DOHH2 (cell line): ENCODE data around the gene RBM20.

ENCODE experiments used
- H3F3A ChIP-seq: fragments of 200-600 bp; sonication (generic), shearing (Covaris generic); 2 replicates; pipeline ENCODE4 v1.6.0; 2016; ENCODE audit warnings: antibody characterized with exemption, mild to moderate bottlenecking; ENCODE audit not compliant: control insufficient read depth, insufficient read depth
- H3K27ac ChIP-seq: fragments of 200-600 bp; sonication (generic); 2 replicates; pipeline ENCODE4 v1.5.1; 2014; ENCODE audit warnings: low read depth, mild to moderate bottlenecking, low read length, moderate library complexity
- H3K27me3 ChIP-seq: fragments of 200-600 bp; sonication (generic); 2 replicates; pipeline ENCODE4 v1.6.1; 2014; ENCODE audit warnings: mild to moderate bottlenecking, low read length, mixed read lengths; ENCODE audit not compliant: control insufficient read depth
- H3K36me3 ChIP-seq: fragments of 200-600 bp; sonication (generic); 2 replicates; pipeline ENCODE4 v1.6.1; 2014; ENCODE audit warnings: mild to moderate bottlenecking, low read length, moderate library complexity, mixed read lengths; ENCODE audit not compliant: control insufficient read depth
- H3K4me1 ChIP-seq: fragments of 200-600 bp; sonication (generic); 2 replicates; pipeline ENCODE4 v1.6.1; 2014; ENCODE audit warnings: mild to moderate bottlenecking, low read length, mixed read lengths; ENCODE audit not compliant: control insufficient read depth
- H3K4me2 ChIP-seq: fragments of 200-600 bp; sonication (generic); 2 replicates; pipeline ENCODE4 v1.6.0; 2014; ENCODE audit warnings: mild to moderate bottlenecking, low read length, moderate library complexity
- H3K4me3 ChIP-seq: fragments of 200-600 bp; sonication (generic); 2 replicates; pipeline ENCODE4 v1.5.1; 2014; ENCODE audit warnings: mild to moderate bottlenecking, low read length, mixed read lengths
- H3K79me2 ChIP-seq: fragments of 200-600 bp; sonication (generic); 2 replicates; pipeline ENCODE4 v1.6.1; 2014; ENCODE audit warnings: mild to moderate bottlenecking, low read length, mixed read lengths; ENCODE audit not compliant: control insufficient read depth
- H3K9me2 ChIP-seq: fragments of 200-600 bp; sonication (generic); replicated peaks from 2 replicates; pipeline ENCODE4 v1.6.1; 2014; ENCODE audit warnings: mild to moderate bottlenecking, low read length, mixed read lengths; ENCODE audit not compliant: control insufficient read depth
- H3K9me3 ChIP-seq: fragments of 200-600 bp; sonication (generic); 2 replicates; pipeline ENCODE4 v1.6.1; 2014; ENCODE audit warnings: antibody characterized with exemption, low read length, mixed read lengths; ENCODE audit not compliant: control insufficient read depth, insufficient read depth
- H4K20me1 ChIP-seq: fragments of 200-600 bp; sonication (generic); 2 replicates; pipeline ENCODE4 v1.6.0; 2014; ENCODE audit warnings: low read depth, mild to moderate bottlenecking, antibody characterized with exemption, low read length, moderate library complexity; ENCODE audit not compliant: control insufficient read depth, insufficient read depth
- EZH2phosphoT487 ChIP-seq: fragments of 200-600 bp; sonication (generic); IDR thresholded peaks from 2 replicates; pipeline ENCODE4 v1.6.1; 2017; ENCODE audit warnings: borderline replicate concordance, mild to moderate bottlenecking, antibody characterized with exemption, low read length, moderate library complexity, mixed read lengths
- TF ChIP-seq, protein P1 (sequence below): fragments of 200-600 bp; sonication (generic); IDR thresholded peaks from one replicate; pipeline ENCODE4 v1.5.1; 2014; ENCODE audit warnings: antibody characterized with exemption, mild to moderate bottlenecking, low read depth, low read length; ENCODE audit not compliant: poor library complexity, severe bottlenecking

RBM20 gene

DNA sequence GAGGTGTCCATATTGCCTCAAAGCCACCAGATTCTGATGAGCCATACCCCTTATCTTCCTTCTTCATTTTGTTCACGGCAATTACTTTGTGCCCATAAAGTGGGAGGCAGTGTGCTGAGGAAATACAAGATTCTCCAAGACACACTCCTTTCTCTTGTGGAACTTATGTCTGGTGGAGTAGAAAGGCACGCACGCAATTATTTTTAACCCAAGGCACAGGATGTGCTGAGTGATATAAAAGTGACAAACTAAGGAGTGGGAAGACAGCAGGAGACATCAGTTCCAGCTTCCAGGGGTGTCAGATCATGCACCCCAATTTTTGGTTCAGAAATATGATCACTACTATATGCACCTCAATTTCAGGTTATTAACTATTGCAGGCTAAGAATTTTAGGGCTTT lies 132.9 kb downstream of the RBM20 start:
- Histone ChIP-seq H3K9me2 (no peaks in the 10 kb centered on the region), H3K27ac (no peak overlapping the region), H3K27me3 (peaks cover 11% of the 10 kb centered on the region), H3K4me3 (no peak overlapping the region), H3K9me3 (no peaks in the 10 kb centered on the region), H3F3A (no peaks in the 10 kb centered on the region), H3K36me3 (no peaks in the 10 kb centered on the region), H4K20me1 (no peaks in the 10 kb centered on the region), H3K79me2 (no peaks in the 10 kb centered on the region), H3K4me2 (no peak overlapping the region), H3K4me1 (no peaks in the 10 kb centered on the region)
- TF ChIP-seq, protein P1, sequence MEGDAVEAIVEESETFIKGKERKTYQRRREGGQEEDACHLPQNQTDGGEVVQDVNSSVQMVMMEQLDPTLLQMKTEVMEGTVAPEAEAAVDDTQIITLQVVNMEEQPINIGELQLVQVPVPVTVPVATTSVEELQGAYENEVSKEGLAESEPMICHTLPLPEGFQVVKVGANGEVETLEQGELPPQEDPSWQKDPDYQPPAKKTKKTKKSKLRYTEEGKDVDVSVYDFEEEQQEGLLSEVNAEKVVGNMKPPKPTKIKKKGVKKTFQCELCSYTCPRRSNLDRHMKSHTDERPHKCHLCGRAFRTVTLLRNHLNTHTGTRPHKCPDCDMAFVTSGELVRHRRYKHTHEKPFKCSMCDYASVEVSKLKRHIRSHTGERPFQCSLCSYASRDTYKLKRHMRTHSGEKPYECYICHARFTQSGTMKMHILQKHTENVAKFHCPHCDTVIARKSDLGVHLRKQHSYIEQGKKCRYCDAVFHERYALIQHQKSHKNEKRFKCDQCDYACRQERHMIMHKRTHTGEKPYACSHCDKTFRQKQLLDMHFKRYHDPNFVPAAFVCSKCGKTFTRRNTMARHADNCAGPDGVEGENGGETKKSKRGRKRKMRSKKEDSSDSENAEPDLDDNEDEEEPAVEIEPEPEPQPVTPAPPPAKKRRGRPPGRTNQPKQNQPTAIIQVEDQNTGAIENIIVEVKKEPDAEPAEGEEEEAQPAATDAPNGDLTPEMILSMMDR = no peak
- TF ChIP-seq EZH2phosphoT487 = no peak

DNA sequence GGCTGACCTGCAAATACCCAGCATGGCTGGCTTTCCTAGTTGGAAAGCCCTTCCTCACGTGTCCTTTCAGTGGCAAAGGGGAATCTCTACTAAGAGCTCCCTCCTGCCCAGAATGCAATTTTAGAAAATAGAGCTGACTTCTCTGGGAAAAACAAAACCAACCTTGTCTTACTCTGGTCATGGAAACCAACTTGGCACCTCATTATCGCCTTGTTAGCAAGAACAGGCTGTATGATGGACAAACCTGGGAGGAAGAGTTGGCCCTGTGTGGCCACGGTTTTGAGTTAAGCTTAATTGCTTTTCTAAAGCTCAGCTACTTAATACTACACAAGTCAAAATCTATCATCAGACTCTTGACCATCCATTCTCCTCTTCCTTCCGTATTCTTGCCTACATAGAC lies 133.5 kb downstream of the RBM20 start:
- Histone ChIP-seq H3K9me2 (no peaks in the 10 kb centered on the region), H3F3A (no peaks in the 10 kb centered on the region), H3K27me3 (peaks cover 11% of the 10 kb centered on the region), H4K20me1 (no peaks in the 10 kb centered on the region), H3K9me3 (no peaks in the 10 kb centered on the region), H3K36me3 (no peaks in the 10 kb centered on the region), H3K4me2 (no peak overlapping the region), H3K4me1 (no peaks in the 10 kb centered on the region), H3K4me3 (no peak overlapping the region), H3K27ac (no peak overlapping the region), H3K79me2 (no peaks in the 10 kb centered on the region)
- no peak for TF ChIP-seq EZH2phosphoT487
- TF ChIP-seq, protein P1 = no peak

DNA sequence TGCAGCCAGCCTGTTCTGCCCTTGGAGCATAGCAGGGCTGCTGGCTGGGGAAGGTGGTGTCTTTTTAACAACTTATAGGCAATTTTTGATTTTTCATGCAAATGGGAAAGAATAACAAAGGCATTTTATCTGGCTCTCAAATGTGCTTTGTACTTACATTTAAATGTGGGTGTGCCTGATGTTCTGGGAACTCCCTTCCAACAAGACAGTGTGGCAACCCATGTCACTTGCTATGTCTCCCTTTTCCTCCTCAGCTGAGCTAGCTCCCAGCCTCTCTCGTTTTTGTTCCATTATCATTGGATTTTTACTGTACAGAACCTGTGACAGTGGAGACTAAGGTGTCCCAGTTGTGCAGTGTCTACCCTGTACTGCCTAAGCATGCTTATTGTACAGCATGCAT lies 134.1 kb downstream of the RBM20 start:
- TF ChIP-seq, protein P1 = no peak
- no peak for TF ChIP-seq EZH2phosphoT487
- H3K27ac ChIP-seq = no peak overlapping the region
- H3K4me1 ChIP-seq = no peaks in the 10 kb centered on the region
- H3K4me3 ChIP-seq = no peak overlapping the region
- H3K4me2 ChIP-seq = no peak overlapping the region
- no peaks in the 10 kb centered on the region for H4K20me1 ChIP-seq
- no peaks in the 10 kb centered on the region for H3K36me3 ChIP-seq
- no peaks in the 10 kb centered on the region for H3F3A ChIP-seq
- H3K9me3 ChIP-seq = no peaks in the 10 kb centered on the region
- H3K9me2 ChIP-seq = no peaks in the 10 kb centered on the region
- peaks cover 11% of the 10 kb centered on the region for H3K27me3 ChIP-seq
- no peaks in the 10 kb centered on the region for H3K79me2 ChIP-seq

DNA sequence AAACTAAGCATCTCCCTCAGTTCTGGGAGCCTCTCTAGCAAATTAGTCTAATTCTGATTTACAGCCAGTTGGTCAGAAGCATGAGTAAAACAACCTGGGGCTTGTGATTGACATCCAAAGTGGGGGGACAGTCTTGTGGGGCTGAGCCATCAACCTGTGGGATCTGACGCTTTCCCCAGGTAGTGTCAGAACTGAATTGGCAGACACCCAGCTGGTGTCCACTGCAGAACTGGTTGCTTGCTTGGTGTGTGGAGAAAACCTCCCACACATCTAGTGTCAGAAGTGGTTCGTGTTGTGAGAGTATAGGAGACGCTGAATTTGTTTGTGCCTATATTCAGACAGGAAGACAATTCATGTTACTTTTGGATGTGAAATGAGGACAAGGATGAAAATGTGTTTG lies 135.4 kb downstream of the RBM20 start:
- no peaks in the 10 kb centered on the region for H3K9me3 ChIP-seq
- TF ChIP-seq, protein P1 = no peak
- TF ChIP-seq EZH2phosphoT487 = no peak
- H3K27ac ChIP-seq = no peak overlapping the region
- no peaks in the 10 kb centered on the region for H3F3A ChIP-seq
- no peaks in the 10 kb centered on the region for H3K4me1 ChIP-seq
- H3K4me2 ChIP-seq = no peak overlapping the region
- no peaks in the 10 kb centered on the region for H3K36me3 ChIP-seq
- no peak overlapping the region for H3K4me3 ChIP-seq
- no peaks in the 10 kb centered on the region for H3K79me2 ChIP-seq
- no peaks in the 10 kb centered on the region for H4K20me1 ChIP-seq
- H3K27me3 ChIP-seq = peaks cover 11% of the 10 kb centered on the region
- no peaks in the 10 kb centered on the region for H3K9me2 ChIP-seq
